Esophagus muscularis mucosa (tissue), 4 donors: ENCODE measurements around the gene ABHD13.

Experiments
- EP300 ChIP-seq: sonication (generic); formaldehyde crosslinking; IDR thresholded peaks from one replicate; pipeline ENCODE4 v1.6.1; 2017; ENCODE audit warnings: antibody characterized with exemption
- POLR2A ChIP-seq: fragments of 450-650 bp; IDR thresholded peaks from one replicate; pipeline ENCODE4 v1.6.1; 2017; ENCODE audit warnings: antibody characterized with exemption, moderate library complexity, mild to moderate bottlenecking, low read depth
- POLR2AphosphoS5 ChIP-seq, 2 donors: sonication (generic); formaldehyde crosslinking; IDR thresholded peaks; one replicate each; pipeline ENCODE4 v1.6.1; 2017; ENCODE audit warnings: antibody characterized with exemption in 2 of 2
- TF ChIP-seq, protein P1 (sequence below), 3 experiments: fragments of 200-600 bp in 2 of 3; fragments of 450-650 bp in 1 of 3; sonication (generic) in 2 of 3; IDR thresholded peaks; one replicate each; pipeline ENCODE4 v1.5.1; 2017 to 2019; ENCODE audit warnings: antibody characterized with exemption in 3 of 3, mild to moderate bottlenecking in 2 of 3, moderate library complexity in 1 of 3

DNA sequence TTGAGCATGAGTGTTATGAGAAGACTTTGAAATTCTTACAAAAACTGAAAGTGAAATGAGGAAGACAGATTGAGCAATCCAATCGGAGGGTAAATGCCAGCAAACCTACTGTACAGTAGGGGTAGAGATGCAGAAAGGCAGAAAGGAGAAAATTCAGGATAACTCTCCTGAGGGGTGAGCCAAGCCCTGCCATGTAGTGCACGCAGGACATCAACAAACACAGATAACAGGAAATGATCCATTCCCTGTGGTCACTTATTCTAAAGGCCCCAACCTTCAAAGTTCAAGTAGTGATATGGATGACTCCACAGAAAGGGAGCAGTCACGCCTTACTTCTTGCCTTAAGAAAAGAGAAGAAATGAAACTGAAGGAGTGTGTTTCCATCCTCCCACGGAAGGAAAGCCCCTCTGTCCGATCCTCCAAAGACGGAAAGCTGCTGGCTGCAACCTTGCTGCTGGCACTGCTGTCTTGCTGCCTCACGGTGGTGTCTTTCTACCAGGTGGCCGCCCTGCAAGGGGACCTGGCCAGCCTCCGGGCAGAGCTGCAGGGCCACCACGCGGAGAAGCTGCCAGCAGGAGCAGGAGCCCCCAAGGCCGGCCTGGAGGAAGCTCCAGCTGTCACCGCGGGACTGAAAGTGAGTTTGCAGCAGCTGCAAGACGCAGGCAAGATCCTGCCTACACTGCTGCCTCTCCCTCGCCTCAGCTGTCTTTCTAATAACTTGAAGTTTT, 51.6 kb downstream of the ABHD13 start, which contains the start of gene TNFSF13B:
- TF ChIP-seq, protein P1, sequence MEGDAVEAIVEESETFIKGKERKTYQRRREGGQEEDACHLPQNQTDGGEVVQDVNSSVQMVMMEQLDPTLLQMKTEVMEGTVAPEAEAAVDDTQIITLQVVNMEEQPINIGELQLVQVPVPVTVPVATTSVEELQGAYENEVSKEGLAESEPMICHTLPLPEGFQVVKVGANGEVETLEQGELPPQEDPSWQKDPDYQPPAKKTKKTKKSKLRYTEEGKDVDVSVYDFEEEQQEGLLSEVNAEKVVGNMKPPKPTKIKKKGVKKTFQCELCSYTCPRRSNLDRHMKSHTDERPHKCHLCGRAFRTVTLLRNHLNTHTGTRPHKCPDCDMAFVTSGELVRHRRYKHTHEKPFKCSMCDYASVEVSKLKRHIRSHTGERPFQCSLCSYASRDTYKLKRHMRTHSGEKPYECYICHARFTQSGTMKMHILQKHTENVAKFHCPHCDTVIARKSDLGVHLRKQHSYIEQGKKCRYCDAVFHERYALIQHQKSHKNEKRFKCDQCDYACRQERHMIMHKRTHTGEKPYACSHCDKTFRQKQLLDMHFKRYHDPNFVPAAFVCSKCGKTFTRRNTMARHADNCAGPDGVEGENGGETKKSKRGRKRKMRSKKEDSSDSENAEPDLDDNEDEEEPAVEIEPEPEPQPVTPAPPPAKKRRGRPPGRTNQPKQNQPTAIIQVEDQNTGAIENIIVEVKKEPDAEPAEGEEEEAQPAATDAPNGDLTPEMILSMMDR (IDR thresholded peaks at IDR 0.05) = no peak
- TF ChIP-seq POLR2AphosphoS5 (IDR thresholded peaks at IDR 0.05) = peak in 1 of 2 donors; percentile 7
- no peak for TF ChIP-seq EP300
- TF ChIP-seq POLR2A = no peak
